IMR-90 (cell line): ENCODE data around the gene MIER3. TPM values are rescaled to one million over a fixed set of nuclear protein-coding genes. Genes with fewer than 3 reads are reported as not detected.

ENCODE experiments used
- ATAC-seq: fragments of 200-7000 bp; cut with Tn5 transposase; 2 replicates; pipeline ENCODE4 v1.9.1; 2020; ENCODE audit warnings: low read depth, mild to moderate bottlenecking, moderate library complexity
- BruUV-seq: library from RNA; stranded (reverse); fragments of 400-500 nt; replicated peaks from 2 replicates; lab custom pipeline; 2021; lab: Mats Ljungman, UMichigan
- CTCF ChIA-PET: fragments of 300-600 bp; formaldehyde crosslinking; extraction: SDS; loops from one replicate; lab custom pipeline; 2021; ENCODE audit warnings: antibody characterized with exemption; lab: Yijun Ruan, JAX
- POLR2A ChIA-PET: fragments of 300-600 bp; sonication (Branson Sonifier 250); formaldehyde crosslinking; loops from one replicate; lab custom pipeline; 2022; ENCODE audit warnings: antibody characterized with exemption; ENCODE audit not compliant: unreplicated experiment; lab: Charles Lee
- DNase-seq: peaks from one replicate; pipeline ENCODE4 v3.0.0; 2013
- H2AFZ ChIP-seq: replicated peaks from 2 replicates; pipeline ENCODE3; 2013; ENCODE audit warnings: low read length, mild to moderate bottlenecking; ENCODE audit not compliant: poor library complexity
- H2AK5ac ChIP-seq: 2 replicates; pipeline ENCODE4 v1.6.1; 2013; ENCODE audit warnings: low read depth, low read length, inconsistent platforms
- H2AK9ac ChIP-seq: replicated peaks from 2 replicates; pipeline ENCODE3; 2013; ENCODE audit warnings: mild to moderate bottlenecking, low read depth, low read length, moderate library complexity; ENCODE audit not compliant: poor library complexity
- H2BK120ac ChIP-seq: 2 replicates; pipeline ENCODE4 v1.6.1; 2013; ENCODE audit warnings: low read depth, low read length, inconsistent platforms
- H2BK15ac ChIP-seq: 3 replicates; pipeline ENCODE4 v1.6.1; 2013; ENCODE audit warnings: low read depth, low read length, inconsistent platforms
- H2BK20ac ChIP-seq: 2 replicates; pipeline ENCODE4 v1.6.1; 2013; ENCODE audit warnings: low read depth, mild to moderate bottlenecking, inconsistent platforms, low read length, moderate library complexity
- H2BK5ac ChIP-seq: 2 replicates; pipeline ENCODE4 v1.6.1; 2013; ENCODE audit warnings: mild to moderate bottlenecking, low read depth, low read length, inconsistent platforms; ENCODE audit not compliant: poor library complexity, severe bottlenecking
- H3K14ac ChIP-seq: replicated peaks from 2 replicates; pipeline ENCODE4 v1.6.1; 2013; ENCODE audit warnings: low read depth, low read length, inconsistent platforms
- H3K18ac ChIP-seq: 2 replicates; pipeline ENCODE4 v1.6.1; 2013; ENCODE audit warnings: low read depth, low read length, control low read depth
- H3K23ac ChIP-seq: 2 replicates; pipeline ENCODE4 v1.6.1; 2013; ENCODE audit warnings: low read depth, low read length, inconsistent platforms
- H3K27ac ChIP-seq: 2 replicates; pipeline ENCODE4 v1.5.1; 2013; ENCODE audit warnings: mild to moderate bottlenecking, control low read depth, low read length; ENCODE audit not compliant: insufficient read depth
- H3K27me3 ChIP-seq: 2 replicates; pipeline ENCODE4 v1.6.1; 2013; ENCODE audit warnings: low read length; ENCODE audit not compliant: control insufficient read depth, insufficient read depth
- H3K36me3 ChIP-seq: 2 replicates; pipeline ENCODE4 v1.6.1; 2013; ENCODE audit warnings: low read length, mixed read lengths; ENCODE audit not compliant: control insufficient read depth, insufficient read depth
- H3K4ac ChIP-seq: 2 replicates; pipeline ENCODE4 v1.6.1; 2013; ENCODE audit warnings: low read depth, low read length, inconsistent platforms
- H3K4me1 ChIP-seq: 2 replicates; pipeline ENCODE4 v1.6.1; 2013; ENCODE audit warnings: low read length, mixed read lengths; ENCODE audit not compliant: control insufficient read depth, insufficient read depth
- H3K4me2 ChIP-seq: 2 replicates; pipeline ENCODE4 v1.6.1; 2013; ENCODE audit warnings: low read depth, mild to moderate bottlenecking, control low read depth, low read length, moderate library complexity
- H3K4me3 ChIP-seq: 2 replicates; pipeline ENCODE4 v1.5.1; 2013; ENCODE audit warnings: low read depth, mild to moderate bottlenecking, control low read depth, low read length, moderate library complexity; ENCODE audit not compliant: insufficient read depth
- H3K56ac ChIP-seq: 2 replicates; pipeline ENCODE4 v1.6.1; 2013; ENCODE audit warnings: low read length, inconsistent platforms; ENCODE audit not compliant: insufficient read depth; ENCODE audit errors: extremely low read depth
- H3K79me1 ChIP-seq, 2 experiments: 2 replicates each; pipeline ENCODE4 v1.6.1; 2013; ENCODE audit warnings: low read length in 2 of 2, inconsistent platforms in 1 of 2, low read depth in 1 of 2
- H3K9ac ChIP-seq: 2 replicates; pipeline ENCODE4 v1.6.1; 2013; ENCODE audit warnings: low read depth, low read length, control low read depth
- H3K9me1 ChIP-seq: 2 replicates; pipeline ENCODE4 v1.6.1; 2013; ENCODE audit warnings: low read length, inconsistent platforms; ENCODE audit not compliant: insufficient read depth
- H3K9me3 ChIP-seq: 2 replicates; pipeline ENCODE4 v1.6.1; 2013; ENCODE audit warnings: low read length; ENCODE audit not compliant: control insufficient read depth, insufficient read depth
- H4K20me1 ChIP-seq: 2 replicates; pipeline ENCODE4 v1.6.1; 2013; ENCODE audit warnings: low read length, inconsistent platforms; ENCODE audit not compliant: insufficient read depth
- H4K5ac ChIP-seq: 2 replicates; pipeline ENCODE4 v1.6.1; 2013; ENCODE audit warnings: mild to moderate bottlenecking, low read depth, low read length, control low read depth
- H4K8ac ChIP-seq, 2 experiments: 2 replicates each; pipeline ENCODE4 v1.6.1; 2013; ENCODE audit warnings: low read depth in 2 of 2, low read length in 2 of 2, control low read depth in 1 of 2, inconsistent platforms in 1 of 2
- H4K91ac ChIP-seq: 2 replicates; pipeline ENCODE4 v1.6.1; 2013; ENCODE audit warnings: low read depth, low read length, inconsistent platforms; ENCODE audit not compliant: insufficient read depth
- CEBPB ChIP-seq: IDR thresholded peaks from 2 replicates; pipeline ENCODE4 v1.6.1; 2012; ENCODE audit warnings: low read depth, low read length, improper control_type of control experiment
- FOS ChIP-seq: fragments of 150-350 bp; IDR thresholded peaks from 2 replicates; pipeline ENCODE4 v1.6.1; 2016; ENCODE audit warnings: low read depth, low read length
- MAZ ChIP-seq: IDR thresholded peaks from 2 replicates; pipeline ENCODE4 v1.6.1; 2012; ENCODE audit warnings: low read depth, mild to moderate bottlenecking, low read length, improper control_type of control experiment, moderate library complexity, borderline replicate concordance
- MXI1 ChIP-seq: IDR thresholded peaks from 2 replicates; pipeline ENCODE4 v1.6.1; 2012; ENCODE audit warnings: low read depth, mild to moderate bottlenecking, low read length, moderate library complexity, borderline replicate concordance
- NFE2L2 ChIP-seq: fragments of 150-350 bp; IDR thresholded peaks from 2 replicates; pipeline ENCODE4 v1.6.1; 2016; ENCODE audit warnings: low read depth, mild to moderate bottlenecking, low read length
- POLR2A ChIP-seq: IDR thresholded peaks from 2 replicates; pipeline ENCODE4 v1.6.1; 2012; ENCODE audit warnings: mild to moderate bottlenecking, low read depth, low read length
- RCOR1 ChIP-seq: IDR thresholded peaks from 2 replicates; pipeline ENCODE4 v1.6.1; 2012; ENCODE audit warnings: mild to moderate bottlenecking, low read length, improper control_type of control experiment; ENCODE audit not compliant: insufficient replicate concordance
- SMC3 ChIP-seq: fragments of 150-350 bp; IDR thresholded peaks from 2 replicates; pipeline ENCODE4 v1.6.1; 2016; ENCODE audit warnings: low read depth, mild to moderate bottlenecking, antibody characterized with exemption, low read length, moderate library complexity
- USF2 ChIP-seq: fragments of 150-350 bp; IDR thresholded peaks from 2 replicates; pipeline ENCODE4 v1.6.1; 2017; ENCODE audit warnings: mild to moderate bottlenecking, antibody characterized with exemption, low read length, low read depth
- WGBS, 2 experiments: methylation state at CpG; one replicate each; pipeline versions ENCODE4 v1.1.5 to v1.1.7; 2013; ENCODE audit warnings: missing lambda C conversion rate in 2 of 2; ENCODE audit not compliant: insufficient read length in 1 of 2; ENCODE audit errors: extremely low coverage in 2 of 2; 5-methylcytosine and 5-hydroxymethylcytosine counted together
- dilution Hi-C: fragments of 300-500 bp; cut with HindIII; formaldehyde crosslinking; loops from one replicate; pipeline ENCODE4 v1.14.3; 2018; ENCODE audit warnings: low sequenced_read_pairs; ENCODE audit not compliant: unreplicated experiment
- in situ Hi-C: fragments of 300-500 bp; cut with MboI; formaldehyde crosslinking; loops from 3 replicates; pipeline ENCODE4 v1.14.3; 2019; ENCODE audit warnings: low sequenced_read_pairs, inconsistent platforms, mixed read lengths
- intact Hi-C: fragments of 100-400 bp; cut with micrococcal nuclease; formaldehyde crosslinking; loops from 2 replicates; pipeline ENCODE4 v1.10.0; 2022
- polyA plus RNA-seq, 3 experiments: library from polyadenylated mRNA; depleted of rRNA; stranded (reverse); fragments of >200 nt; gene quantifications; 2 replicates each; pipeline ENCODE4 v1.2.3, GENCODE V29; 2012; ENCODE audit warnings: low replicate concordance in 1 of 3
- total RNA-seq: library from RNA; depleted of rRNA; stranded (reverse); fragments of >200 nt; gene quantifications from 2 replicates; pipeline ENCODE4 v1.2.3, GENCODE V29; 2012

Gene MIER3
- total and polyA plus RNA-seq, 2 of the 4 experiments (the other 2 are of a cell fraction): 6.4 to 22.9 TPM

- ChIA-PET POLR2A (no interaction called here), CTCF (no interaction called here)
- TF ChIP-seq CEBPB (no peak), SMC3 (no peak), MXI1 (no peak), FOS (no peak), MAZ (no peak), RCOR1 (no peak), NFE2L2 (no peak), USF2 (no peak), POLR2A (no peak)
- Histone ChIP-seq H4K5ac (no peak overlapping the region), H3K4me1 (no peaks in the 10 kb centered on the region), H3K79me1 (no peaks in the 10 kb centered on the region), H2AK9ac (no peak overlapping the region), H3K27me3 (peaks cover 43% of the 10 kb centered on the region), H3K4me3 (no peak overlapping the region), H3K23ac (no peak overlapping the region), H2AK5ac (no peak overlapping the region), H3K4ac (no peak overlapping the region), H3K9me1 (no peaks in the 10 kb centered on the region), H3K4me2 (no peak overlapping the region), H3K56ac (no peak overlapping the region), H4K91ac (no peak overlapping the region), H4K20me1 (no peaks in the 10 kb centered on the region), H3K9me3 (no peaks in the 10 kb centered on the region), H3K9ac (no peak overlapping the region), H2BK5ac (no peak overlapping the region), H2AFZ (no peak overlapping the region), H3K18ac (no peak overlapping the region), H4K8ac (no peak overlapping the region), H2BK15ac (no peak overlapping the region), H3K14ac (no peak overlapping the region), H2BK20ac (no peak overlapping the region), H3K36me3 (no peaks in the 10 kb centered on the region), H2BK120ac (no peak overlapping the region), H3K27ac (no peak overlapping the region)
- DNase-seq: no peak
- dilution Hi-C loops: no loop called here
- no peak for ATAC-seq
- in situ Hi-C loops: no loop called here
- no CpG with 5 or more reads among the region's 2 CpGs for WGBS, 2 experiments
- intact Hi-C loops: loop anchor here (5.0 kb wide), 1 partner anchor 79 kb away; no protein-coding TSS in a partner anchor
- no TSS peak for BruUV-seq
These were observed 6.7 kb upstream of the MIER3 start for GRCh38 chr5:56958595-56958994.
